22Rv1 (cell line): Measurements from ENCODE around the gene SLC2A9.
A peak's percentile ranks its signal among the peaks of the same experiment; 100 is the strongest.
"Not testable (repeated sequence)": the region's sequence is repeated elsewhere in the genome, so short reads cannot be mapped to it uniquely, and the experiment has no call there.

Experiments
- H3K27ac ChIP-seq: fragments of 450-650 bp; 2 replicates; pipeline ENCODE4 v1.5.1; 2017
- ZFX ChIP-seq: fragments of 450-650 bp; IDR thresholded peaks from 2 replicates; pipeline ENCODE4 v1.6.1; 2017; ENCODE audit warnings: antibody characterized with exemption, borderline replicate concordance
- TF ChIP-seq, protein P1 (sequence below): fragments of 450-650 bp; IDR thresholded peaks from 2 replicates; pipeline ENCODE4 v1.5.1; 2017; ENCODE audit warnings: mild to moderate bottlenecking

The SLC2A9 gene

DNA sequence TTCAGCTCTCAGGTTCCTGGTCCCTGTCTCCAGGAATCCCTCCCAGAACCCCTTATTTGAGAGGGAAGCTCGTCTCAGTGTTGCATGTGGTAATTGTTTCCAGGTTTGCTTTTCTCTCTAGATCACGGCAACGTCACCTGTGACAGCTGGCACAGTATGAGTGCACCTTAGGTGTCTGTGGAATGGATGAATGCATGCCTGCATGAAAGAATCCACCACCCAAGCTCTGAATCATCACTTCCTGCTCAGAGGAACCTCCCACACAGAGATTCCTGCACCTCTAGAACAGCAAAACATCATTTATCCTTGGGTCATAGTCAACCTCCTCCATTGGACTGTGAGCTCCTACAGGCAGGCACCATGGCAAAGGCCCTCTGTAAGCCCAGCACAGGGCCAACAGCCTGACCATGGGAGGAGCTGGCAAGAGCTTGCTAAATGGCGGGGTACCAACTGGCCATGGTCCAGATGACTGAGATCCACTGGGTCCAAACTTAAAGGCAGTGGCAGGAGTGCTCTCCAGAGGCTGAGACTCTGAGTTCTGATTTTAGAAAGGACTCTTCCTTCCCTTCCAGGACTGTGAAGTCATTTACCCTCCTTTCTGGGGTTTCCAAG, 116.2 kb downstream of the SLC2A9 start:
- no peak for TF ChIP-seq ZFX
- no peak overlapping the region for H3K27ac ChIP-seq

DNA sequence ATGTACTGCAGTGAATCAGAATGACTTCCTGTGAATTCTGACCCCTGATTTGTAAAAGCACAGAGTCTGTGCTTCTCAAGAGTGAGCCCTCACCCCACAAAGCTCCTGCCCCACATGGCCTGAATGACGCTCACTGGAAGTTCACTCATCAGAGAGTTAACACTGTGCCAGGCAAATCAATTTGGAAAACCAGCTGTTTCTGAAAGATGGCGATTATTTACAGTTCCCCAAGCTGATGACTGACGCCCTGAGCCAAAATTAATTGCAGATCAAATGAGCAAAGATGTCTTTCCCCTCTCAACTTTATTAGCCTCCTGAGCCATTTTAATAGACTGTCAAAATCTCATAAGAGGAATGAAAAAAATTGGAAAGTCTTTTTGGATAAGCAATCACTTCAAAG, 118.0 kb downstream of the SLC2A9 start:
- H3K27ac ChIP-seq: no peak overlapping the region
- no peak for TF ChIP-seq ZFX
- TF ChIP-seq, protein P1, sequence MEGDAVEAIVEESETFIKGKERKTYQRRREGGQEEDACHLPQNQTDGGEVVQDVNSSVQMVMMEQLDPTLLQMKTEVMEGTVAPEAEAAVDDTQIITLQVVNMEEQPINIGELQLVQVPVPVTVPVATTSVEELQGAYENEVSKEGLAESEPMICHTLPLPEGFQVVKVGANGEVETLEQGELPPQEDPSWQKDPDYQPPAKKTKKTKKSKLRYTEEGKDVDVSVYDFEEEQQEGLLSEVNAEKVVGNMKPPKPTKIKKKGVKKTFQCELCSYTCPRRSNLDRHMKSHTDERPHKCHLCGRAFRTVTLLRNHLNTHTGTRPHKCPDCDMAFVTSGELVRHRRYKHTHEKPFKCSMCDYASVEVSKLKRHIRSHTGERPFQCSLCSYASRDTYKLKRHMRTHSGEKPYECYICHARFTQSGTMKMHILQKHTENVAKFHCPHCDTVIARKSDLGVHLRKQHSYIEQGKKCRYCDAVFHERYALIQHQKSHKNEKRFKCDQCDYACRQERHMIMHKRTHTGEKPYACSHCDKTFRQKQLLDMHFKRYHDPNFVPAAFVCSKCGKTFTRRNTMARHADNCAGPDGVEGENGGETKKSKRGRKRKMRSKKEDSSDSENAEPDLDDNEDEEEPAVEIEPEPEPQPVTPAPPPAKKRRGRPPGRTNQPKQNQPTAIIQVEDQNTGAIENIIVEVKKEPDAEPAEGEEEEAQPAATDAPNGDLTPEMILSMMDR: no peak

DNA sequence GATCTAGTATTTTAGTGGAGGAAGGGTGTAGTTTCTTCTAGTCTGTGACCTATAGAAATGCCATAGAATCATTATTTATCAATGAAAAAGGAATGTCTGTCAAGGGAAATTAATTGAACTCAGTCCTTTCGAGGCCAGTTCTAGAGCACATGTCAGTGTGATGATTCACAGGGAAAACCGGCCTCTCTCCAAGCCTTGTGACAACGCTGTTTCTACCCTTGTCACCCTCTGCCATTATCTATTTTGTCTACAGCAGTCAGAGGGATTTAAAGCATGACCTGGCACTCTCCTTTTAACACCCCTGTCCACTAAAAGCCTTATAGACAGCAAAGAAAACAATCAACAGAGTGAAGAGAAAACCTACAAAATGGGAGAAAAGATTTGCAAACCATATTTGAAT, 120.0 kb downstream of the SLC2A9 start:
- TF ChIP-seq, protein P1: no peak
- no peak for TF ChIP-seq ZFX
- H3K27ac ChIP-seq: no peak overlapping the region

DNA sequence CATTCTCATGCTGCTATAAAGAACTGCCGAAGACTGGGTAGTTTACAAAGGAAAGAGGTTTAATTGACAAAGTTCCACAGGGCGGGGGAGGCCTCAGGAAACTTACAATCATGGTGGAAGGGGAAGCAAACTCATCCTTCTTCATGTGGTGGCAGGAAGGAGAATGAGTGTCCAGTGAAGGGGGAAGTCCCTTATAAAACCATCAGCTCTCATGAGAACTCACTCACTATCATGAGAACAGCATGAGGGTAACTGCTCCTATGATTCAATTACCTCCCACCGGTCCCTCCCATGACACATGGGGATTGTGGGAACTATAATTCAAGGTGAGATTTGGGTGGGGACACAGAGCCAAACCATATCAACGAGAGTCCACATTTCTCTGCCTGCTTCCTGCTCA, 120.7 kb downstream of the SLC2A9 start:
- H3K27ac ChIP-seq: not testable (repeated sequence)

DNA sequence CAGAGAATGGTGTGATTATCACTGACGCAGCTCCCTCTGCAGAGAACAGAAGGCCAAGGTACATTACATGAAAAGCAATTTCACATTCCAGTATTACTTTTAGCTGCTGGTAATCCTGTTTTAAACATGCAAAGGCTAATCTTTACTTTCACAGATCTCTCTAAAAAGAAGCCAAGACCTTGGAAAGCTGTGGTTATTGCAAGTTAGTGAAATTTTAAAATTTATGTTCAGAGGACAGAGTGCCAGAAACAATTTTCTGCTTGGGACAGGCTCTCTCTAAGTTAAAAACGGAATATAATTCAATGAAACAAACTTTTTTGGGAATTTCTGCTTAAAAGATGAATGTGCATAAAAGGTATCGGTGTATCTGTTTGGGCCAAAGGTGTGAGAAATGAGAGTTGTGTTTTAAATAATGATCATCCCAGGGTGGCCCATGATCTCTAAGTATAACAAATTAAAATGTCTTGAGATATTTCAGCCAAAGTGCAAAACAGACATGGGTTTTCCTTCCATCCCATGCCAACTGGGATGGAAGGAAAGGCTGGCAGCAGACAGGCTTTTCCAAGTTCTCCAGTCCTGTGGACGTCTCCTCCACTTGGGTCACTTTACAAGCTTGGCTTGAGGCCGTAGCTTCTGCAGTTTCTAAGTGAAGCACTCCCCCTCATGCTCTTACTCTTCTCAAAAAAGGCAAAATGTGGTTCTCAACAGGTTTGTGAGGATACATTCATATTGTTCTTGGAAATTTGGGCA, 121.8 kb downstream of the SLC2A9 start:
- TF ChIP-seq, protein P1: no peak
- TF ChIP-seq ZFX: no peak

DNA sequence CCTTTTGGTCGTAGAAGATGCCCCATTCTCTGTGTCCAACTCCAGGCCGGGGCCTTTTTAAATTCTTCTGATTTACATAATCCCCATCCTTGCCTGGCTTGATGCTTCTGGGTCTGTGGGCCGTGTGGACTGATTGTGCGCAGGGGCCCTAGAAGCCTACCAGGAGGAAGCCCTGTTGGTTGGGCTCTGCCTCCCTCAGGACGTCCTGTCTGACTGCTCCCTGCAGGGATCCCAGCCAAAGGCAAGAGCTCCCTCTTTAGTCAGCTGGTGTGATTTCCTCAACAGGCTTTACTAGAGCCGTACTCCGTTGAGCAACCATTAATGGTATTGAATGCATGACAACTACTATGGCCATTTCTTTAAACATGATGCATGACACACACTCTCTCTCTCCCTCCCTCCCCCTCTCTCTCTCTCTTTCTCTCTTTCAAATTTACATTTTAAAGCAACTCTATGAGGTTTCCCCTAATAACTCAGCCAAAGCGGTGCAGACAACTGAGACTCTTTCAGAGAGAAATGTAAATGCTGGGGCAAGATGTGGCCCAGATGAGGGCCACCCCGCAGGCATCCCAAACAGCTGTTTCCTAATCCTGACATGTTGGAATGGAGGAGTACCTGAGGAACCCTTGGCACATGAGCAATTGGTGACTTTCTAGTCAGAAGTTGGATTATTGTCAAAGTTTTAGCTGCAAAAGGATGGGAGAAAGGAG, 122.5 kb downstream of the SLC2A9 start:
- TF ChIP-seq, protein P1: peak; percentile 13; the same call in 1 of the 2 replicates
- TF ChIP-seq ZFX: no peak
- no peak overlapping the region for H3K27ac ChIP-seq

More for the DNA sequence above, 121.8 kb downstream of the SLC2A9 start:
- H3K27ac ChIP-seq: no peak overlapping the region

DNA sequence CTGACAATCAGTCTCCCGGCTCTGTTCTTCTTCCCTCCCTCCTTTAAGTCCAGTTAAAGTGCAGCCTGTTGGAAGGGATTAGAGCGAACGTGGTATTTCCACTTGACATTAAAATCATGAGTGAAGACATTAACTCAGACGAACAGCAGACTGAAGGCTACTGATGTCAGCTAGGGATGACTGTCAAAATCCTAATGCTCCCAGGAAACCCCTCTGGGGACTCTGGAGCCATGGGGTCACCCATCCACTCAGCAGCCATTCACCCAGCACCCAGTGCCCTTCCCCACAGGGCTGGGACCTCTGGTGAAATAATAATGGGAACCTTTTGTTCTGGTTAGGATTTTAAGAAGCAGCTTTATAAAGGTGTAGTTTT, 126.0 kb downstream of the SLC2A9 start:
- H3K27ac ChIP-seq: no peak overlapping the region
- TF ChIP-seq ZFX: no peak
- TF ChIP-seq, protein P1: no peak

DNA sequence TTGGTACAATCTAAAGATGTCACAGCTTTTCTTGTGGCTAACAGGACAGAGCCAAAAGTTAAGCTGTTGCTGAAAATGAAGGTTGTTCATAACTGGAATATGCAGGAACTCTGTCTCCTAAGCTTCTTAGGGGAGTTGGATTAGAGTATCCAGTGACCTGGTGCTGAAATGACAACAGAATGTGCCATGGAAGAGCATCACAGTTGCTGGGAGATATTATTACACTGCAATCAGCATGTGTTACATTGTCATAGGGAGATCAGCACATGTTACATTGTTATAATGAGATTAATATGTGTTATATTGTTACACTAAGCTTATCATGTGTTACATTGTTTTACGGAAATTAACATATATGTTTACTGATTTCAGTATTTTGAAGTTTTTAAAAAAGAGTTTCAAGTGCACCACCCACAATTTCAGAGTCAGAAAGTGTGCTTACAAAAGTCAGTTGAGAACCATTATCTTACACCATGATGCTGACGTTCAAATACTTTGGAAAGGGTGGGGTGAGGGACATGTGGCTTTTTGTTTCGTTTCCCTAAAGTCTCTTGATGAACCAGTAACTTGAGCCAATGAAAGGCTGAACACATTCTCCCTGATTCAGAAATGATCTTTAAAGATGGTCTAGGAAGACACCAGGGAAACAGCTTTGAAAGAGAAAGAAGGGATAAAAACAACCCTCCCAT, 126.5 kb downstream of the SLC2A9 start:
- TF ChIP-seq ZFX: no peak
- TF ChIP-seq, protein P1: no peak
- no peak overlapping the region for H3K27ac ChIP-seq
